B cell (primary cell): ENCODE results near the gene FAM120AOS. TPM values are rescaled to one million over a fixed set of nuclear protein-coding genes. Genes with fewer than 3 reads are reported as not detected.

ENCODE experiments used
- ATAC-seq: fragments of 200-7000 bp; cut with Tn5 transposase; one replicate; pipeline ENCODE4 v1.10.0; 2021; ENCODE audit warnings: low read depth, mild to moderate bottlenecking, moderate number of reproducible peaks, moderate library complexity
- CTCF ChIA-PET: fragments of 350-600 bp; sonication (Branson Sonifier 250); formaldehyde crosslinking; loops from one replicate; lab custom pipeline; 2021; ENCODE audit warnings: antibody characterized with exemption, inconsistent platforms; lab: Charles Lee
- POLR2A ChIA-PET: fragments of 350-600 bp; sonication (Branson Sonifier 250); formaldehyde crosslinking; loops from one replicate; lab custom pipeline; 2021; ENCODE audit warnings: antibody characterized with exemption; lab: Charles Lee
- DNase-seq: peaks from one replicate; pipeline ENCODE4 v3.0.0; 2013
- H2AFZ ChIP-seq: 2 replicates; pipeline ENCODE4 v1.6.1; 2012; ENCODE audit warnings: mild to moderate bottlenecking, low read depth, low read length; ENCODE audit not compliant: insufficient read depth, poor library complexity, severe bottlenecking
- H3K27ac ChIP-seq, 2 donors: 1 replicate in 1 of 2; 2 replicates in 1 of 2; pipeline ENCODE4 v1.5.1; 2012 to 2013; ENCODE audit warnings: low read length in 2 of 2, mild to moderate bottlenecking in 2 of 2, moderate library complexity in 1 of 2
- H3K27me3 ChIP-seq, 4 experiments: fragments of 200-600 bp in 1 of 4; sonication (generic) in 1 of 4; replicated peaks in 1 of 4; 1 replicate in 2 of 4; 2 replicates in 2 of 4; pipeline versions ENCODE4 v1.6.1 to v1.7.0; 2013 to 2016; ENCODE audit warnings: low read length in 3 of 4, mild to moderate bottlenecking in 2 of 4, mixed read lengths in 1 of 4, moderate library complexity in 1 of 4; ENCODE audit not compliant: insufficient read depth in 4 of 4, control insufficient read depth in 3 of 4; ENCODE audit errors: control extremely low read depth in 1 of 4
- H3K36me3 ChIP-seq, 2 experiments: replicated peaks in 1 of 2; 1 replicate in 1 of 2; 2 replicates in 1 of 2; pipeline versions ENCODE4 v1.6.1 to v1.7.1; 2013; ENCODE audit warnings: low read length in 1 of 2; ENCODE audit not compliant: insufficient read depth in 2 of 2, control insufficient read depth in 1 of 2; ENCODE audit errors: control extremely low read depth in 1 of 2, extremely low read depth in 1 of 2
- H3K4me1 ChIP-seq, 2 donors: fragments of 200-600 bp in 1 of 2; sonication (generic) in 1 of 2; 1 replicate in 1 of 2; 2 replicates in 1 of 2; pipeline versions ENCODE4 v1.5.1 to v1.6.1; 2013 to 2017; ENCODE audit warnings: low read length in 2 of 2; ENCODE audit not compliant: control insufficient read depth in 2 of 2, insufficient read depth in 2 of 2
- H3K4me2 ChIP-seq: replicated peaks from 2 replicates; pipeline ENCODE3; 2012; ENCODE audit warnings: mild to moderate bottlenecking, low read depth, low read length; ENCODE audit not compliant: poor library complexity, severe bottlenecking
- H3K4me3 ChIP-seq, 5 experiments: fragments of 200-600 bp in 1 of 5; sonication (generic) in 1 of 5; 1 replicate in 3 of 5; 2 replicates in 2 of 5; pipeline versions ENCODE4 v1.5.1 to v1.7.0; 2011 to 2016; ENCODE audit warnings: low read length in 4 of 5, mild to moderate bottlenecking in 4 of 5, low read depth in 2 of 5, control low read depth in 1 of 5, moderate library complexity in 1 of 5; ENCODE audit not compliant: insufficient read depth in 1 of 5; ENCODE audit errors: control extremely low read depth in 1 of 5, extremely low read depth in 1 of 5
- H3K79me2 ChIP-seq: fragments of 200-600 bp; sonication (generic); one replicate; pipeline ENCODE4 v1.6.0; 2016; ENCODE audit warnings: low read length; ENCODE audit not compliant: control insufficient read depth, insufficient read depth
- H3K9ac ChIP-seq: fragments of 200-600 bp; sonication (generic); 2 replicates; pipeline ENCODE4 v1.6.1; 2017; ENCODE audit warnings: mild to moderate bottlenecking, low read length, moderate library complexity
- H3K9me3 ChIP-seq, 3 donors: one replicate each; pipeline versions ENCODE4 v1.6.1 to v1.7.1; 2013; ENCODE audit warnings: low read length in 2 of 3; ENCODE audit not compliant: control insufficient read depth in 2 of 3, insufficient read depth in 1 of 3; ENCODE audit errors: control extremely low read depth in 1 of 3
- H4K20me1 ChIP-seq: 2 replicates; pipeline ENCODE4 v1.6.0; 2012; ENCODE audit warnings: mild to moderate bottlenecking, low read length; ENCODE audit not compliant: insufficient read depth, control insufficient read depth, poor library complexity, severe bottlenecking
- H3K27ac Mint-ChIP-seq: one replicate; pipeline ENCODE4 v1.8.0; 2021; ENCODE audit warnings: mixed read lengths
- H3K27me3 Mint-ChIP-seq: one replicate; pipeline ENCODE4 v1.8.0; 2021; ENCODE audit warnings: mixed read lengths
- H3K4me1 Mint-ChIP-seq: one replicate; pipeline ENCODE4 v1.8.0; 2021; ENCODE audit warnings: mixed read lengths
- H3K4me3 Mint-ChIP-seq: one replicate; pipeline ENCODE4 v1.8.0; 2021; ENCODE audit warnings: mixed read lengths
- H3K9me3 Mint-ChIP-seq: one replicate; pipeline ENCODE4 v1.8.0; 2022; ENCODE audit warnings: mixed read lengths; ENCODE audit not compliant: insufficient read depth
- CTCF ChIP-seq: fragments of 200-600 bp; IDR thresholded peaks from one replicate; pipeline ENCODE4 v1.8.0; 2022; ENCODE audit warnings: antibody characterized with exemption, mild to moderate bottlenecking
- EZH2 ChIP-seq: IDR thresholded peaks from 2 replicates; pipeline ENCODE4 v1.6.1; 2012; ENCODE audit warnings: borderline replicate concordance, low read depth, mild to moderate bottlenecking, moderate library complexity, low read length; ENCODE audit not compliant: insufficient read depth, poor library complexity, severe bottlenecking
- WGBS: methylation state at CpG from one replicate; pipeline ENCODE4 v1.1.5; 2013; ENCODE audit warnings: missing lambda C conversion rate; ENCODE audit not compliant: insufficient coverage; 5-methylcytosine and 5-hydroxymethylcytosine counted together
- intact Hi-C: fragments of 100-400 bp; cut with micrococcal nuclease; formaldehyde crosslinking; loops from one replicate; pipeline ENCODE4 v1.10.0; 2022
- polyA plus RNA-seq: library from polyadenylated mRNA; depleted of rRNA; stranded (reverse); fragments of >200 nt; gene quantifications from 2 replicates; pipeline ENCODE4 v1.2.3, GENCODE V29; 2012
- total RNA-seq, 2 donors: library from RNA; stranded (reverse); fragments of 120-200 nt in 1 of 2; gene quantifications; 1 replicate in 1 of 2; 2 replicates in 1 of 2; pipeline versions ENCODE4 v1.2.3 to v1.2.4, GENCODE V29; 2013 to 2022

The FAM120AOS gene
- total and polyA plus RNA-seq, 2 donors (not counting 1 experiment from before 2014, with no cell fraction given) = 36.0 to 47.8 TPM

GRCh38 chr9:93460689-93461413 is 7.5 kb upstream of the FAM120AOS start:
- CTCF ChIA-PET = no interaction called here

More at GRCh38 chr9:93460689-93461413, 7.5 kb upstream of the FAM120AOS start:
- peaks cover 0 to 3% of the 10 kb centered on the region in 2 experiments for H3K36me3 ChIP-seq
- no peak overlapping the region for H3K9ac ChIP-seq
- Mint-ChIP-seq H3K27ac (peak overlapping the region; percentile 39), H3K9me3 (no peaks in the 10 kb centered on the region), H3K27me3 (no peaks in the 10 kb centered on the region), H3K4me1 (peaks cover 77% of the 10 kb centered on the region), H3K4me3 (no peak overlapping the region)
- peaks cover 100% of the 10 kb centered on the region for H3K79me2 ChIP-seq
- intact Hi-C loops = no loop called here
- H4K20me1 ChIP-seq = no peaks in the 10 kb centered on the region
- peak overlapping the region in 1 of 2 donors; percentile 50 for H3K27ac ChIP-seq
- H2AFZ ChIP-seq = no peak overlapping the region
- H3K27me3 ChIP-seq = no peaks in the 10 kb centered on the region
- ATAC-seq (no peak), DNase-seq (no peak)
- H3K4me2 ChIP-seq = peak overlapping the region; percentile 35
- peaks cover 39 to 47% of the 10 kb centered on the region in 2 donors for H3K4me1 ChIP-seq
- WGBS = 88% methylated on average over 3 of the region's 3 CpGs
- H3K9me3 ChIP-seq = no peaks in the 10 kb centered on the region
- TF ChIP-seq CTCF (no peak), EZH2 (no peak)
- POLR2A ChIA-PET = no interaction called here
- H3K4me3 ChIP-seq = no peak overlapping the region
